Measurements from ENCODE around the gene RPS17.
A peak's percentile ranks its signal among the peaks of the same experiment; 100 is the strongest.

RPS17 gene

DNA sequence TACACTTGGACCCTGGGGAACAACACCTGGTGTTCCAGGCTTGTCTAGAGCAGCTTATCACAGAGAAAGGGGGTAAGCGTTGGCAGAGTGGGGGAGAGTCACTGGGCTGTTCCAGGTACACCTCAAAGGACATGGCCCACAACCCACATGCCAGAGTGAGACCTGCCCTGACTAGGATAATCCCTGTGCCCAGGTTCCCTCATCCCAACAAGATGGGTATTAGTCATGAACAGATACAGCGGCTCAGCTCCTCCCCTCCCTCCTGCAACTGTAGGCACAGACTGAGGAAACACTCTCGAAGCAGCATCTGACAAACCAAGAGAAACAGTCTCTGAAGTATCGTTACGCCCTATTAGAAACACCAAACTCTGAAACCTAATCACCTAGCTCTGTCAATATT is 32.1 kb upstream of the RPS17 start:
- peak; percentile 13 for DNase-seq (ENCODE audit: low read depth)
- H3K4me3 ChIP-seq (ENCODE audit: control insufficient read depth, low read depth, low read length): no peak overlapping the region
- TF ChIP-seq, protein P1, sequence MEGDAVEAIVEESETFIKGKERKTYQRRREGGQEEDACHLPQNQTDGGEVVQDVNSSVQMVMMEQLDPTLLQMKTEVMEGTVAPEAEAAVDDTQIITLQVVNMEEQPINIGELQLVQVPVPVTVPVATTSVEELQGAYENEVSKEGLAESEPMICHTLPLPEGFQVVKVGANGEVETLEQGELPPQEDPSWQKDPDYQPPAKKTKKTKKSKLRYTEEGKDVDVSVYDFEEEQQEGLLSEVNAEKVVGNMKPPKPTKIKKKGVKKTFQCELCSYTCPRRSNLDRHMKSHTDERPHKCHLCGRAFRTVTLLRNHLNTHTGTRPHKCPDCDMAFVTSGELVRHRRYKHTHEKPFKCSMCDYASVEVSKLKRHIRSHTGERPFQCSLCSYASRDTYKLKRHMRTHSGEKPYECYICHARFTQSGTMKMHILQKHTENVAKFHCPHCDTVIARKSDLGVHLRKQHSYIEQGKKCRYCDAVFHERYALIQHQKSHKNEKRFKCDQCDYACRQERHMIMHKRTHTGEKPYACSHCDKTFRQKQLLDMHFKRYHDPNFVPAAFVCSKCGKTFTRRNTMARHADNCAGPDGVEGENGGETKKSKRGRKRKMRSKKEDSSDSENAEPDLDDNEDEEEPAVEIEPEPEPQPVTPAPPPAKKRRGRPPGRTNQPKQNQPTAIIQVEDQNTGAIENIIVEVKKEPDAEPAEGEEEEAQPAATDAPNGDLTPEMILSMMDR (conservative IDR thresholded peaks at IDR 0.05; ENCODE audit: control insufficient read depth, insufficient read depth, low read depth, low read length): no peak

- peak overlapping the region; percentile 50 for H3K4me3 ChIP-seq (ENCODE audit: control insufficient read depth, low read depth, low read length)
- peak; percentile 82 for DNase-seq (ENCODE audit: low read depth)
- TF ChIP-seq, protein P1 (conservative IDR thresholded peaks at IDR 0.05; ENCODE audit: control insufficient read depth, insufficient read depth, low read depth, low read length): no peak
Observed at GRCh38 chr15:82571722-82572222, 31.5 kb upstream of the RPS17 start.

GRCh38 chr15:82570721-82571508 is 30.7 kb upstream of the RPS17 start:
- peak; percentile 76 for DNase-seq (ENCODE audit: low read depth)
- TF ChIP-seq, protein P1 (conservative IDR thresholded peaks at IDR 0.05; ENCODE audit: control insufficient read depth, insufficient read depth, low read depth, low read length): no peak
- peak overlapping the region; percentile 50 for H3K4me3 ChIP-seq (ENCODE audit: control insufficient read depth, low read depth, low read length)

GRCh38 chr15:82569834-82570233 is 29.6 kb upstream of the RPS17 start:
- DNase-seq (ENCODE audit: low read depth): no peak
- no peak overlapping the region for H3K4me3 ChIP-seq (ENCODE audit: control insufficient read depth, low read depth, low read length)
- TF ChIP-seq, protein P1 (conservative IDR thresholded peaks at IDR 0.05; ENCODE audit: control insufficient read depth, insufficient read depth, low read depth, low read length): no peak

- no peak for DNase-seq (ENCODE audit: low read depth)
- no peak overlapping the region for H3K4me3 ChIP-seq (ENCODE audit: control insufficient read depth, low read depth, low read length)
- TF ChIP-seq, protein P1 (conservative IDR thresholded peaks at IDR 0.05; ENCODE audit: control insufficient read depth, insufficient read depth, low read depth, low read length): no peak
Observed at GRCh38 chr15:82568986-82569385, 28.7 kb upstream of the RPS17 start.

DNA sequence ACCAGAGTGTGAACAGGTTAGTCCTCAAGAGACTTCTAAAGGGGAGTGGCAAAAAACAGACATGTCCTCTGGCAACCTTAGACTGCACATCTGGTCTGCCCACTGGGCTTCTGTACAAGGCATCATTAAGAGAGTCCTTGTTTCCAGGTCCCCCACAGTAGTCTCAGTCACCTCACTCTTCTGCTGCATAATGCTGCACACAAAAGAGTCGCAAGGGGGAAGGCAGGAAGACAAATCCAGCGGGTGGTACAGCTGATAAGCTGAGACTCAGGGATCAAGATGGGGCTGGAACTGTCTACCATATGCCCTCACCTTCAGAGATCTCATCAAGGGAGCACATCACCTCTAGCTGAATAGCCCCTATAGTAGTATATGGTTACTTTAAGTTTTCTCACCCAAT is 27.4 kb upstream of the RPS17 start:
- no peak for DNase-seq (ENCODE audit: low read depth)
- no peak overlapping the region for H3K4me3 ChIP-seq (ENCODE audit: control insufficient read depth, low read depth, low read length)
- TF ChIP-seq, protein P1 (conservative IDR thresholded peaks at IDR 0.05; ENCODE audit: control insufficient read depth, insufficient read depth, low read depth, low read length): no peak
